Endothelial cell of umbilical vein (primary cell): ENCODE results near the gene EIF5AL1. TPM values are rescaled to one million over a fixed set of nuclear protein-coding genes. Genes with fewer than 3 reads are reported as not detected.

Experiments used
- BruUV-seq: library from RNA; stranded (reverse); fragments of 400-500 nt; replicated peaks from 2 replicates; lab custom pipeline; 2021; lab: Mats Ljungman, UMichigan
- CTCF ChIA-PET: fragments of 300-600, 350-600 bp; sonication (Branson Sonifier 250); formaldehyde crosslinking; loops from one replicate; lab custom pipeline; 2021; ENCODE audit warnings: antibody characterized with exemption, inconsistent platforms; lab: Charles Lee
- POLR2A ChIA-PET: fragments of 300-600, 350-600 bp; sonication (Branson Sonifier 250); formaldehyde crosslinking; loops from one replicate; lab custom pipeline; 2021; ENCODE audit warnings: antibody characterized with exemption, inconsistent platforms; lab: Charles Lee
- DNase-seq: peaks from one replicate; pipeline ENCODE4 v3.0.0-alpha.2; 2011; ENCODE audit warnings: low read depth, low spot score
- FAIRE-seq: peaks from 2 replicates; lab custom pipeline; 2011; peaks lifted over from hg19 to GRCh38; lab: Jason Lieb, UNC
- H2AFZ ChIP-seq: 2 replicates; pipeline ENCODE4 v1.6.0; 2012; ENCODE audit warnings: low read depth, low read length, control low read depth, inconsistent platforms
- H3K27ac ChIP-seq: 2 replicates; pipeline ENCODE4 v1.5.1; 2011; ENCODE audit warnings: low read depth, mild to moderate bottlenecking, control low read depth, low read length, moderate library complexity; ENCODE audit not compliant: insufficient read depth
- H3K27me3 ChIP-seq, 2 experiments: 2 replicates each; pipeline versions ENCODE4 v1.6.0 to v1.6.1; 2011; ENCODE audit warnings: low read length in 2 of 2, mixed read lengths in 1 of 2; ENCODE audit not compliant: control insufficient read depth in 2 of 2, insufficient read depth in 2 of 2
- H3K36me3 ChIP-seq, 2 experiments: 2 replicates in 1 of 2; 3 replicates in 1 of 2; pipeline ENCODE4 v1.5.1; 2011; ENCODE audit warnings: low read length in 2 of 2, mild to moderate bottlenecking in 1 of 2, moderate library complexity in 1 of 2; ENCODE audit not compliant: control insufficient read depth in 2 of 2, insufficient read depth in 2 of 2; ENCODE audit errors: extremely low read depth in 1 of 2
- H3K4me1 ChIP-seq: 3 replicates; pipeline ENCODE4 v1.5.1; 2011; ENCODE audit warnings: mild to moderate bottlenecking, low read length; ENCODE audit not compliant: control insufficient read depth, insufficient read depth; ENCODE audit errors: extremely low read depth
- H3K4me2 ChIP-seq: 2 replicates; pipeline ENCODE4 v1.6.1; 2011; ENCODE audit warnings: low read length, control low read depth, mixed read lengths; ENCODE audit not compliant: insufficient read depth
- H3K4me3 ChIP-seq, 3 experiments: fragments of 200-600 bp in 1 of 3; sonication (generic), shearing (Covaris generic) in 1 of 3; replicated peaks in 1 of 3; 2 replicates each; pipeline ENCODE4 v1.5.1; 2011 to 2016; ENCODE audit warnings: control low read depth in 3 of 3, low read length in 3 of 3, mild to moderate bottlenecking in 2 of 3, inconsistent platforms in 1 of 3, low read depth in 1 of 3, moderate library complexity in 1 of 3; ENCODE audit not compliant: insufficient read depth in 1 of 3
- H3K79me2 ChIP-seq: 2 replicates; pipeline ENCODE4 v1.6.0; 2012; ENCODE audit warnings: low read length, inconsistent platforms; ENCODE audit not compliant: control insufficient read depth, insufficient read depth
- H3K9ac ChIP-seq: replicated peaks from 2 replicates; pipeline ENCODE3; 2011; ENCODE audit warnings: low read length, control low read depth; ENCODE audit not compliant: insufficient read depth; ENCODE audit errors: extremely low read depth
- H3K9me1 ChIP-seq: replicated peaks from 3 replicates; pipeline ENCODE4 v1.6.0; 2011; ENCODE audit warnings: mild to moderate bottlenecking, low read length; ENCODE audit not compliant: control insufficient read depth, insufficient read depth; ENCODE audit errors: extremely low read depth
- H3K9me3 ChIP-seq: replicated peaks from 2 replicates; pipeline ENCODE4 v1.5.1; 2012; ENCODE audit warnings: low read length, inconsistent platforms; ENCODE audit not compliant: control insufficient read depth, insufficient read depth
- H4K20me1 ChIP-seq: replicated peaks from 2 replicates; pipeline ENCODE3; 2011; ENCODE audit warnings: mild to moderate bottlenecking, low read length; ENCODE audit not compliant: control insufficient read depth, insufficient read depth; ENCODE audit errors: extremely low read depth
- CTCF ChIP-seq, 2 donors: IDR thresholded peaks; 1 replicate in 1 of 2; 2 replicates in 1 of 2; pipeline ENCODE4 v1.5.1; 2011; ENCODE audit warnings: low read length in 2 of 2, mild to moderate bottlenecking in 2 of 2, moderate library complexity in 2 of 2, control low read depth in 1 of 2, inconsistent platforms in 1 of 2, low read depth in 1 of 2; ENCODE audit not compliant: insufficient read depth in 1 of 2; ENCODE audit errors: extremely low read depth in 1 of 2
- EZH2 ChIP-seq: IDR thresholded peaks from 2 replicates; pipeline ENCODE4 v1.6.1; 2012; ENCODE audit warnings: borderline replicate concordance, low read depth, mild to moderate bottlenecking, moderate library complexity, low read length, inconsistent platforms; ENCODE audit not compliant: severe bottlenecking
- FOS ChIP-seq: IDR thresholded peaks from 2 replicates; pipeline ENCODE4 v1.6.1; 2011; ENCODE audit warnings: mild to moderate bottlenecking, low read length, moderate library complexity, borderline replicate concordance; ENCODE audit not compliant: insufficient read depth
- GATA2 ChIP-seq: IDR thresholded peaks from 2 replicates; pipeline ENCODE4 v1.7.0; 2011; ENCODE audit warnings: low read depth, mild to moderate bottlenecking, moderate library complexity, mixed read lengths, low read length; ENCODE audit not compliant: insufficient read length, insufficient read depth
- JUN ChIP-seq: IDR thresholded peaks from 2 replicates; pipeline ENCODE4 v1.6.1; 2011; ENCODE audit warnings: borderline replicate concordance, low read depth; ENCODE audit not compliant: insufficient read length, insufficient read depth
- MAX ChIP-seq: IDR thresholded peaks from 2 replicates; pipeline ENCODE4 v1.6.1; 2011; ENCODE audit not compliant: insufficient read depth, insufficient read length
- MYC ChIP-seq: IDR thresholded peaks from one replicate; pipeline ENCODE4 v1.6.1; 2011; ENCODE audit warnings: mild to moderate bottlenecking, low read depth, low read length
- POLR2A ChIP-seq: IDR thresholded peaks from 2 replicates; pipeline ENCODE4 v1.6.1; 2012; ENCODE audit warnings: low read depth, mild to moderate bottlenecking, control low read depth, low read length
- POLR2AphosphoS5 ChIP-seq: IDR thresholded peaks from 2 replicates; pipeline ENCODE4 v1.6.1; 2012; ENCODE audit warnings: low read depth, mild to moderate bottlenecking, control low read depth, low read length, moderate library complexity; ENCODE audit not compliant: insufficient read depth
- dilution Hi-C: fragments of 300-500 bp; cut with MboI; formaldehyde crosslinking; loops from one replicate; pipeline ENCODE4 v1.15.0; 2019; ENCODE audit warnings: low sequenced_read_pairs; ENCODE audit not compliant: extremely low pct_ligation_motif_present
- intact Hi-C: fragments of 100-400 bp; cut with micrococcal nuclease; formaldehyde crosslinking; loops from one replicate; pipeline ENCODE4 v1.10.0; 2022
- polyA plus RNA-seq, 4 experiments: library from polyadenylated mRNA; depleted of rRNA in 3 of 4; stranded (reverse) in 3 of 4; unstranded in 1 of 4; fragments of >200 nt; gene quantifications; 2 replicates each; pipeline versions ENCODE4 v1.2.1 to v1.2.3, GENCODE V29; 2011 to 2012; ENCODE audit warnings: missing spikeins in 1 of 4
- total RNA-seq: library from RNA; stranded (reverse); gene quantifications from 2 replicates; pipeline ENCODE4 v1.2.3, GENCODE V29; 2021

Gene EIF5AL1
- total and polyA plus RNA-seq, 2 donors (not counting 3 experiments of a cell fraction or from before 2014, with no cell fraction given), result 0.29 to 1.0 TPM

GRCh38 chr10:79475877-79476276, 36.5 kb upstream of the EIF5AL1 start:
- Histone ChIP-seq H3K9me1 (no peaks in the 10 kb centered on the region), H2AFZ (no peak overlapping the region), H3K79me2 (no peaks in the 10 kb centered on the region), H4K20me1 (no peaks in the 10 kb centered on the region), H3K36me3 (no peaks in the 10 kb centered on the region), H3K27ac (no peak overlapping the region), H3K27me3 (peaks cover 13 to 15% of the 10 kb centered on the region in 2 experiments), H3K9me3 (no peaks in the 10 kb centered on the region), H3K9ac (no peak overlapping the region), H3K4me3 (no peak overlapping the region), H3K4me1 (no peaks in the 10 kb centered on the region), H3K4me2 (no peak overlapping the region)
- intact Hi-C loops (no loop called here), dilution Hi-C loops (no loop called here)
- no TSS peak for BruUV-seq
- ChIA-PET CTCF (interaction anchor here (1.3 to 4.6 kb wide), 3 partner anchors 8 to 102 kb away, joined by 4 to 39 read pairs (median 30); no protein-coding TSS in a partner anchor), POLR2A (no interaction called here)
- TF ChIP-seq CTCF (IDR thresholded peaks at IDR 0.05; ENCODE audit: extremely low read depth in 1 of 2, insufficient read depth in 1 of 2, low read depth in 1 of 2, low read length in 2 of 2) (no peak), MYC (no peak), POLR2A (no peak), JUN (no peak), EZH2 (no peak)
- DNase-seq (no peak), FAIRE-seq (no peak)

- DNase-seq (no peak), FAIRE-seq (no peak)
- Histone ChIP-seq H3K27ac (no peak overlapping the region), H3K4me2 (no peak overlapping the region), H3K36me3 (no peaks in the 10 kb centered on the region), H3K4me1 (no peaks in the 10 kb centered on the region), H3K9me1 (no peaks in the 10 kb centered on the region), H2AFZ (no peak overlapping the region), H3K27me3 (peaks cover 13 to 15% of the 10 kb centered on the region in 2 experiments), H3K9me3 (no peaks in the 10 kb centered on the region), H3K79me2 (no peaks in the 10 kb centered on the region), H3K9ac (no peak overlapping the region), H3K4me3 (no peak overlapping the region), H4K20me1 (no peaks in the 10 kb centered on the region)
- CTCF ChIA-PET, result interaction anchor here (1.3 to 4.6 kb wide), 4 partner anchors 9 to 102 kb away, joined by 4 to 39 read pairs (median 18); no protein-coding TSS in a partner anchor
- POLR2A ChIA-PET, result no interaction called here
- no TSS peak for BruUV-seq
- intact Hi-C loops (no loop called here), dilution Hi-C loops (no loop called here)
- TF ChIP-seq MYC (no peak), FOS (no peak), GATA2 (no peak), EZH2 (no peak), POLR2A (no peak), MAX (no peak), CTCF (IDR thresholded peaks at IDR 0.05; ENCODE audit: extremely low read depth in 1 of 2, insufficient read depth in 1 of 2, low read depth in 1 of 2, low read length in 2 of 2) (no peak), JUN (no peak), POLR2AphosphoS5 (no peak)
Observed at GRCh38 chr10:79476645-79477044, 35.7 kb upstream of the EIF5AL1 start.
